Effector memory CD4-positive, alpha-beta T cell (primary cell): ENCODE results near the gene ZNF148.

Experiments
- DNase-seq, 3 donors: peaks; one replicate each; pipeline ENCODE4 v3.0.0-alpha.2; 2020
- H3K27ac ChIP-seq: 2 replicates; pipeline ENCODE4 v1.7.0; 2013; ENCODE audit warnings: mild to moderate bottlenecking, low read length, moderate library complexity; ENCODE audit not compliant: insufficient read depth, poor library complexity, severe bottlenecking
- H3K27me3 ChIP-seq: replicated peaks from 2 replicates; pipeline ENCODE4 v1.7.0; 2013; ENCODE audit warnings: mild to moderate bottlenecking, low read length; ENCODE audit not compliant: insufficient read depth, control insufficient read depth, poor library complexity, severe bottlenecking
- H3K36me3 ChIP-seq: 2 replicates; pipeline ENCODE4 v1.7.0; 2013; ENCODE audit warnings: mild to moderate bottlenecking, low read length, moderate library complexity; ENCODE audit not compliant: control insufficient read depth, insufficient read depth
- H3K4me1 ChIP-seq: 2 replicates; pipeline ENCODE4 v1.7.0; 2013; ENCODE audit warnings: low read length, mild to moderate bottlenecking; ENCODE audit not compliant: control insufficient read depth, insufficient read depth, poor library complexity, severe bottlenecking
- H3K4me3 ChIP-seq: 2 replicates; pipeline ENCODE4 v1.7.0; 2013; ENCODE audit warnings: low read length, low read depth, mild to moderate bottlenecking; ENCODE audit not compliant: insufficient read depth, poor library complexity, severe bottlenecking
- H3K9me3 ChIP-seq: 2 replicates; pipeline ENCODE4 v1.7.0; 2013; ENCODE audit warnings: mild to moderate bottlenecking, low read length, moderate library complexity; ENCODE audit not compliant: control insufficient read depth

ZNF148 gene

GRCh38 chr3:125190786-125191185 is 184.3 kb downstream of the ZNF148 start:
- DNase-seq, result no peak
- H3K36me3 ChIP-seq, result no peaks in the 10 kb centered on the region

GRCh38 chr3:125189378-125190165 is 185.6 kb downstream of the ZNF148 start:
- H3K27me3 ChIP-seq, result no peaks in the 10 kb centered on the region
- DNase-seq, result no peak
- H3K4me3 ChIP-seq, result no peak overlapping the region
- H3K4me1 ChIP-seq, result no peaks in the 10 kb centered on the region
- no peaks in the 10 kb centered on the region for H3K9me3 ChIP-seq
- no peaks in the 10 kb centered on the region for H3K36me3 ChIP-seq
- H3K27ac ChIP-seq, result no peak overlapping the region

More at GRCh38 chr3:125190786-125191185, 184.3 kb downstream of the ZNF148 start:
- H3K9me3 ChIP-seq, result no peaks in the 10 kb centered on the region
- H3K27me3 ChIP-seq, result no peaks in the 10 kb centered on the region
- no peak overlapping the region for H3K4me3 ChIP-seq
- H3K4me1 ChIP-seq, result no peaks in the 10 kb centered on the region
- no peak overlapping the region for H3K27ac ChIP-seq

- no peak for DNase-seq
- no peaks in the 10 kb centered on the region for H3K36me3 ChIP-seq
These were observed 186.2 kb downstream of the ZNF148 start for GRCh38 chr3:125188955-125189354.

GRCh38 chr3:125187599-125187910 is 187.6 kb downstream of the ZNF148 start:
- Histone ChIP-seq H3K27ac (no peak overlapping the region), H3K36me3 (no peaks in the 10 kb centered on the region), H3K27me3 (no peaks in the 10 kb centered on the region)

More at GRCh38 chr3:125188955-125189354, 186.2 kb downstream of the ZNF148 start:
- Histone ChIP-seq H3K9me3 (no peaks in the 10 kb centered on the region), H3K27me3 (no peaks in the 10 kb centered on the region), H3K27ac (no peak overlapping the region), H3K4me1 (no peaks in the 10 kb centered on the region), H3K4me3 (no peak overlapping the region)

GRCh38 chr3:125186800-125187598 is 188.1 kb downstream of the ZNF148 start:
- Histone ChIP-seq H3K9me3 (no peaks in the 10 kb centered on the region), H3K27ac (no peak overlapping the region), H3K4me1 (no peaks in the 10 kb centered on the region), H3K27me3 (no peaks in the 10 kb centered on the region), H3K36me3 (no peaks in the 10 kb centered on the region), H3K4me3 (no peak overlapping the region)
- DNase-seq, result no peak

More at GRCh38 chr3:125187599-125187910, 187.6 kb downstream of the ZNF148 start:
- Histone ChIP-seq H3K9me3 (no peaks in the 10 kb centered on the region), H3K4me1 (no peaks in the 10 kb centered on the region), H3K4me3 (no peak overlapping the region)
- no peak for DNase-seq

- no peak for DNase-seq
- Histone ChIP-seq H3K27ac (no peak overlapping the region), H3K4me1 (no peaks in the 10 kb centered on the region), H3K36me3 (no peaks in the 10 kb centered on the region), H3K4me3 (no peak overlapping the region), H3K9me3 (no peaks in the 10 kb centered on the region), H3K27me3 (no peaks in the 10 kb centered on the region)
These were observed 188.8 kb downstream of the ZNF148 start for GRCh38 chr3:125186261-125186787.

GRCh38 chr3:125185805-125186204 is 189.3 kb downstream of the ZNF148 start:
- H3K27me3 ChIP-seq, result no peaks in the 10 kb centered on the region
- DNase-seq, result no peak
- no peak overlapping the region for H3K27ac ChIP-seq
- no peaks in the 10 kb centered on the region for H3K9me3 ChIP-seq
- H3K36me3 ChIP-seq, result no peaks in the 10 kb centered on the region
- H3K4me1 ChIP-seq, result no peaks in the 10 kb centered on the region
- no peak overlapping the region for H3K4me3 ChIP-seq

- Histone ChIP-seq H3K4me3 (no peak overlapping the region), H3K27me3 (no peaks in the 10 kb centered on the region), H3K4me1 (no peaks in the 10 kb centered on the region), H3K36me3 (no peaks in the 10 kb centered on the region), H3K27ac (no peak overlapping the region), H3K9me3 (no peaks in the 10 kb centered on the region)
- DNase-seq, result no peak
These were observed 195.3 kb downstream of the ZNF148 start for GRCh38 chr3:125179884-125180240.

GRCh38 chr3:125179143-125179883 is 195.8 kb downstream of the ZNF148 start:
- H3K27me3 ChIP-seq, result no peaks in the 10 kb centered on the region
- no peak overlapping the region for H3K4me3 ChIP-seq
- H3K27ac ChIP-seq, result no peak overlapping the region
- no peaks in the 10 kb centered on the region for H3K9me3 ChIP-seq
- H3K36me3 ChIP-seq, result no peaks in the 10 kb centered on the region
- H3K4me1 ChIP-seq, result no peaks in the 10 kb centered on the region
- no peak for DNase-seq
